GM12873 (cell line): ENCODE data around the gene PYM1.

Experiments
- CTCF ChIP-seq: IDR thresholded peaks from 2 replicates; pipeline ENCODE4 v1.5.1; 2012; ENCODE audit warnings: low read depth, mild to moderate bottlenecking, moderate library complexity, low read length, control low read depth; ENCODE audit not compliant: insufficient read depth; ENCODE audit errors: missing control alignments

The PYM1 gene

GRCh38 chr12:55937981-55938380, 10.3 kb upstream of the PYM1 start:
- no peak for TF ChIP-seq CTCF

GRCh38 chr12:55935738-55936151, 8.1 kb upstream of the PYM1 start:
- TF ChIP-seq CTCF: no peak

GRCh38 chr12:55934773-55935172, 7.1 kb upstream of the PYM1 start:
- TF ChIP-seq CTCF: no peak

DNA sequence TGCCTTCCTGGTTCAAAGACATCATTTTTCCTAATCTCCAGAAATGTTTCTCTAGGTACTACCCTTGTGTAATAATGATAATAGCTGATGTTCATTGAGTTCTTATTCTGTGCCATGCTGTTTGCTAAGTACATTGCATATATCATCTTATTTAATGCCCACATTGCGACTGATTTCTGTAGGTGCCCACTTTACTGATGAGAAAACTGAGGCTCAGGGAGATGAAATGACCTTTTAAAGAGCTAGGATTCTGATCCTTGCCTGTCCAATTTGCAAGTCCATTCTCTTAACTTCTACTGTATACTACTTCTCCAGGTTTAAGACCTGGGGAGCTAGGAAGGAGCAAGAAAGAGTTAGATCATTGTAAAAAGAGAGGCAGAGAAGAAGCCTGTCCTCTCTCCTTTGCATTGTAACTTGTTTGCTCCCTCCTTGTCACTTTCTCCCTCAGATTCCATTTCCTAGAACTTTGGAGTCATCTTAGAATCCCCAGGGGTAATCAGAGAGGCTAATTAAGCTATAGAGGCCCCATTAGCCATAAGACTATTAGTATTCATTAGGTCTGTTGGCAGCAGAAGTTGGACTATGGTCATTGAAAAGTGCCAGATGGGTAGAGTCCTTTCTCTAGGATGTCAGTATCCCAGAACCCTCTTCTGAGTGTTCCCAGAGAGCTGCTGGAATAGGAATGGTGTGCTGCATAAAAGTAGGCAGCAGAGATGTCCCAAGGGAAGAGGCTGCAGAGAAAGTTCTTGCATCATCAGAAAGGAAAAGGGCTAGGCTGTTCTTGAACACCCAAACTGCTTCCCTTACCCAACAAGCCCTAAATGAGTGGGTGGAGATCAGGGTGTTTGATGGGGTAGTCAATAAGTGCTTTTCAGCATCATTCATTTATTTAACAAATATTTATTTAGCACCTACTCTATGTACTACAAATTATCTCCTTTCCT, 6.4 kb upstream of the PYM1 start:
- no peak for TF ChIP-seq CTCF

DNA sequence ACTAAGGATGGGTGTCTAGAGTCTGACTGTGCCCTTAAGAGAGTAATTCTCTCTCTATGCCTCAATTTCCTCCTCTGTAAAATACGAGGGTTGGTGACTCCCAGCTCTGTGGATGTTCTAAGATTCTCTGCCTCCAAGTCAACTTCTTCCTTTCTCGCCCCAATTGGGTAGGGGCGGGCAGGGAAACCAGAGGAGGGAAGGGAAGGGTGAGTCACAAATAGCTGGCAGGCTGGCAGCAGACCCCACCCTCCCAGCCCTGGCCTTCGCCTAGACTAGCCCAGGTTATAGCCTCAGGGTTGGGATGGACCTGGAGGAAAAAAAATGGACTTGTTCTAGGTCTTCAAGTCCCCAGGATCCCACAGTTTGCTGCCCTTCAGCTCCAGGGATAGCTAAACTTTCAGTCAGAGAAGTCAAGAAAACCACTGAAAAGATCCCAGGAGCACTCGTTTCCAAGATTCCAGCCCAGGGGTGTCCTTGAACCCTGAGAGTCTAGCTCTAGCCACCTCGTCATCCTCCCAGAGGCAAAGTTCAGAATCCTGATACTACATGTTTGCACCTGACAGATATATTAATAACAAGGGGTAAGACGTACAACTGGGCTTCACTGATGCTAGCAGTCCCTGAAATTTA, 5.6 kb upstream of the PYM1 start:
- no peak for TF ChIP-seq CTCF

GRCh38 chr12:55932551-55932910, 4.8 kb upstream of the PYM1 start:
- TF ChIP-seq CTCF: no peak

DNA sequence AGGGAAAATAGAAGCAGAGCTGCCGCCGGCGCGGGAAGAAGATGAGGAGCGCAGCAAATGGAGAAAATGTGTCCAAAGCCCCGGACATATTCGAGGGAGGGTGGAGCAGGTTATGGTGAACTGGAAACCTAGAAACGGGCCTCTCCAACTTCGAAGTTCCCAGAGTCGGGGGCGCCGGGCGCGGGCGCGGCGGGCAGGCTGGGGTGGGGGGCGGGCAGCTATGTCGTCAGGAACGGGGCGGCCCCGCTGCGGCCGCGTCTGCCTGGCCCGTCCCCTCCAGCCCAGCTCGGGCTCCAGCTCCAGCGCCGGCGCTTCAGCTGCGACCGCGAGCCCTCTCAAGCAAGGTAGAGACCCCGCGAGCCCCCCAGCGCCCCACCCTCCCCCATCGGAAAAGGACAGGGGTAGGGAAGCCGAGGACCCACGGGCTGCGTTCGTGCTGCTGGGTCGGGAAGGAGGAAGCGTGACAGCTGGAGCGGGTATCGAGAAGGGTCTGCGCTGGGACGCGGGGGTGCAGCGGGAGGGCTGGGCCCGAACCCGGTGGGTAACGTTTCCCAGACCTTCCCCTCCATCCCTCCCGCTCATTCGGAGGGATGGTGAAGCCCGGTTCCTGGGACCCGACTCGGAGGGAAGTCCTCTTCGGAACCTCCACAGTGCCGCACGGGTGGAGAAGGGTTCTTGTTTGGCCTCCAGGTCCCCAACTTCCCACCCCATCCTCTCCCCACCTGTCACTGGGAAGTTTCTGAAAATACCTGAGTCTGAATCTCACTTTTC, 4.3 kb upstream of the PYM1 start:
- TF ChIP-seq CTCF: no peak
